Muscle layer of colon (tissue), 2 donors: ENCODE data around the gene DNAJC16.
"Not testable (repeated sequence)": the region's sequence is repeated elsewhere in the genome, so short reads cannot be mapped to it uniquely, and the experiment has no call there.

Source experiments
- H3K27ac ChIP-seq: one replicate; pipeline ENCODE4 v1.7.0; 2013; ENCODE audit warnings: low read depth, mild to moderate bottlenecking, low read length, moderate library complexity
- H3K27me3 ChIP-seq, 2 donors: one replicate each; pipeline ENCODE4 v1.7.0; 2013; ENCODE audit warnings: low read length in 2 of 2, mild to moderate bottlenecking in 2 of 2; ENCODE audit not compliant: insufficient read depth in 2 of 2, control insufficient read depth in 1 of 2
- H3K36me3 ChIP-seq: one replicate; pipeline ENCODE4 v1.7.0; 2013; ENCODE audit warnings: mild to moderate bottlenecking, low read length; ENCODE audit not compliant: insufficient read depth
- H3K4me1 ChIP-seq: one replicate; pipeline ENCODE4 v1.7.0; 2013; ENCODE audit warnings: mild to moderate bottlenecking, low read length; ENCODE audit not compliant: insufficient read depth
- H3K4me3 ChIP-seq, 2 donors: one replicate each; pipeline ENCODE4 v1.7.0; 2013; ENCODE audit warnings: low read length in 2 of 2, low read depth in 1 of 2, mild to moderate bottlenecking in 1 of 2, moderate library complexity in 1 of 2
- H3K9ac ChIP-seq: one replicate; pipeline ENCODE4 v1.7.0; 2013; ENCODE audit warnings: low read length
- H3K9me3 ChIP-seq: one replicate; pipeline ENCODE4 v1.7.0; 2013; ENCODE audit warnings: mild to moderate bottlenecking, low read length
- donor health status: abdominal sarcoma.
- donor health status: Adenocarcinoma of cecum.

DNAJC16 gene

GRCh38 chr1:15526490-15527339 is at the start of gene DNAJC16:
TSS of gene DNAJC16 (plus strand) at chr1:15526848. CDS start at chr1:15529106, 2,258 bp downstream.
- H3K9ac ChIP-seq: peak within 1 kb of the TSS; percentile 95
- no peaks in the 10 kb centered on the region for H3K9me3 ChIP-seq
- H3K27ac ChIP-seq: peak within 1 kb of the TSS; percentile 96
- H3K27me3 ChIP-seq: no peaks in the 10 kb centered on the region
- H3K4me3 ChIP-seq: peak within 1 kb of the TSS; percentile 78 to 97
- peaks cover 29% of the 10 kb centered on the region for H3K4me1 ChIP-seq
- H3K36me3 ChIP-seq: no peaks in the 10 kb centered on the region

- no peaks in the 10 kb centered on the region for H3K9me3 ChIP-seq
- no peak overlapping the region for H3K9ac ChIP-seq
- no peaks in the 10 kb centered on the region for H3K36me3 ChIP-seq
- H3K4me3 ChIP-seq: no peak overlapping the region
- H3K4me1 ChIP-seq: no peaks in the 10 kb centered on the region
- H3K27ac ChIP-seq: no peak overlapping the region
- no peaks in the 10 kb centered on the region for H3K27me3 ChIP-seq
Measured at GRCh38 chr1:15476927-15477326, 49.7 kb upstream of the DNAJC16 start.

GRCh38 chr1:15477646-15478212 is 48.9 kb upstream of the DNAJC16 start:
- Histone ChIP-seq H3K27ac (no peak overlapping the region), H3K36me3 (no peaks in the 10 kb centered on the region), H3K27me3 (no peaks in the 10 kb centered on the region), H3K9ac (no peak overlapping the region), H3K4me1 (no peaks in the 10 kb centered on the region), H3K4me3 (no peak overlapping the region), H3K9me3 (no peaks in the 10 kb centered on the region)

GRCh38 chr1:15479654-15480347 is 46.8 kb upstream of the DNAJC16 start:
- Histone ChIP-seq H3K9ac (no peak overlapping the region), H3K27me3 (no peaks in the 10 kb centered on the region), H3K4me3 (no peak overlapping the region), H3K27ac (no peak overlapping the region), H3K36me3 (no peaks in the 10 kb centered on the region), H3K9me3 (no peaks in the 10 kb centered on the region), H3K4me1 (no peaks in the 10 kb centered on the region)

- H3K36me3 ChIP-seq, H3K4me3 ChIP-seq, H3K27me3 ChIP-seq, H3K27ac ChIP-seq, H3K4me1 ChIP-seq, H3K9ac ChIP-seq, H3K9me3 ChIP-seq: not testable (repeated sequence)
Measured at GRCh38 chr1:15482455-15482854, 44.2 kb upstream of the DNAJC16 start.

GRCh38 chr1:15482983-15483543 is 43.6 kb upstream of the DNAJC16 start:
- not testable (repeated sequence) for H3K9me3 ChIP-seq, H3K27me3 ChIP-seq, H3K4me3 ChIP-seq, H3K4me1 ChIP-seq, H3K27ac ChIP-seq, H3K36me3 ChIP-seq, H3K9ac ChIP-seq

- H3K4me1 ChIP-seq: no peaks in the 10 kb centered on the region
- no peaks in the 10 kb centered on the region for H3K27me3 ChIP-seq
- no peak overlapping the region for H3K27ac ChIP-seq
- no peaks in the 10 kb centered on the region for H3K9me3 ChIP-seq
- no peak overlapping the region for H3K9ac ChIP-seq
- H3K4me3 ChIP-seq: no peak overlapping the region
- H3K36me3 ChIP-seq: no peaks in the 10 kb centered on the region
Measured at GRCh38 chr1:15483971-15484370, 42.7 kb upstream of the DNAJC16 start.

GRCh38 chr1:15484443-15484842 is 42.2 kb upstream of the DNAJC16 start:
- not testable (repeated sequence) for H3K9ac ChIP-seq, H3K27ac ChIP-seq, H3K4me3 ChIP-seq, H3K27me3 ChIP-seq, H3K36me3 ChIP-seq, H3K4me1 ChIP-seq, H3K9me3 ChIP-seq

GRCh38 chr1:15485636-15486035 is 41.0 kb upstream of the DNAJC16 start:
- Histone ChIP-seq H3K36me3 (no peaks in the 10 kb centered on the region), H3K4me1 (no peaks in the 10 kb centered on the region), H3K27ac (no peak overlapping the region)

GRCh38 chr1:15486844-15487610 is 39.6 kb upstream of the DNAJC16 start:
- H3K4me1 ChIP-seq, H3K36me3 ChIP-seq: not testable (repeated sequence)

More at GRCh38 chr1:15485636-15486035, 41.0 kb upstream of the DNAJC16 start:
- Histone ChIP-seq H3K27me3 (no peaks in the 10 kb centered on the region), H3K4me3 (no peak overlapping the region), H3K9ac (no peak overlapping the region), H3K9me3 (no peaks in the 10 kb centered on the region)

GRCh38 chr1:15488371-15488770 is 38.3 kb upstream of the DNAJC16 start:
- no peak overlapping the region for H3K9ac ChIP-seq
- H3K27me3 ChIP-seq: no peaks in the 10 kb centered on the region
- peaks cover 4% of the 10 kb centered on the region for H3K36me3 ChIP-seq
- H3K27ac ChIP-seq: no peak overlapping the region
- H3K4me3 ChIP-seq: no peak overlapping the region
- no peaks in the 10 kb centered on the region for H3K4me1 ChIP-seq
- H3K9me3 ChIP-seq: no peaks in the 10 kb centered on the region

More at GRCh38 chr1:15486844-15487610, 39.6 kb upstream of the DNAJC16 start:
- not testable (repeated sequence) for H3K27ac ChIP-seq, H3K27me3 ChIP-seq, H3K4me3 ChIP-seq, H3K9me3 ChIP-seq, H3K9ac ChIP-seq
